Endodermal cell (in vitro differentiated cells): ENCODE results near the gene WDHD1. TPM values are rescaled to one million over a fixed set of nuclear protein-coding genes. Genes with fewer than 3 reads are reported as not detected.
"Not testable (repeated sequence)": the region's sequence is repeated elsewhere in the genome, so short reads cannot be mapped to it uniquely, and the experiment has no call there.

Experiments used
- DNase-seq: peaks from one replicate; pipeline ENCODE4 v3.0.0-alpha.2; 2017
- H3K27ac ChIP-seq: 2 replicates; pipeline ENCODE4 v1.5.1; 2013; ENCODE audit warnings: mild to moderate bottlenecking, low read depth, low read length, moderate library complexity
- H3K27me3 ChIP-seq: 2 replicates; pipeline ENCODE4 v1.6.1; 2013; ENCODE audit warnings: mild to moderate bottlenecking, low read length, moderate library complexity; ENCODE audit not compliant: insufficient read depth, control insufficient read depth, poor library complexity, severe bottlenecking
- H3K36me3 ChIP-seq: 2 replicates; pipeline ENCODE4 v1.7.0; 2013; ENCODE audit warnings: mild to moderate bottlenecking, low read length, moderate library complexity; ENCODE audit not compliant: control insufficient read depth, insufficient read depth
- H3K4me1 ChIP-seq: one replicate; pipeline ENCODE4 v1.7.0; 2013; ENCODE audit warnings: low read length; ENCODE audit not compliant: control insufficient read depth, insufficient read depth
- H3K4me3 ChIP-seq: 2 replicates; pipeline ENCODE4 v1.5.1; 2013; ENCODE audit warnings: mild to moderate bottlenecking, low read length, moderate library complexity
- H3K9ac ChIP-seq: 2 replicates; pipeline ENCODE4 v1.6.1; 2013; ENCODE audit warnings: mild to moderate bottlenecking, low read length, moderate library complexity; ENCODE audit not compliant: poor library complexity, severe bottlenecking; ENCODE audit errors: extremely low read depth
- H3K9me3 ChIP-seq: 2 replicates; pipeline ENCODE4 v1.6.1; 2013; ENCODE audit warnings: mild to moderate bottlenecking, low read length, moderate library complexity; ENCODE audit not compliant: control insufficient read depth
- H3K27ac Mint-ChIP-seq: 2 replicates; pipeline ENCODE4 v1.8.0; 2020; ENCODE audit warnings: mixed read lengths
- H3K27me3 Mint-ChIP-seq: 2 replicates; pipeline ENCODE4 v1.8.0; 2021; ENCODE audit warnings: mild to moderate bottlenecking, mixed read lengths; ENCODE audit not compliant: insufficient read depth
- H3K36me3 Mint-ChIP-seq: 2 replicates; pipeline ENCODE4 v1.8.0; 2020; ENCODE audit warnings: low read depth, mixed read lengths
- H3K4me1 Mint-ChIP-seq: 2 replicates; pipeline ENCODE4 v1.8.0; 2020; ENCODE audit warnings: mixed read lengths
- H3K4me3 Mint-ChIP-seq: 2 replicates; pipeline ENCODE4 v1.8.0; 2020; ENCODE audit warnings: mild to moderate bottlenecking, moderate library complexity, mixed read lengths
- H3K9me3 Mint-ChIP-seq: 2 replicates; pipeline ENCODE4 v1.8.0; 2020; ENCODE audit warnings: mild to moderate bottlenecking, mixed read lengths
- WGBS, 2 experiments: methylation state at CpG; one replicate each; pipeline versions ENCODE4 v1.1.5 to v1.1.7; 2013; ENCODE audit warnings: missing lambda C conversion rate in 2 of 2, mixed read lengths in 1 of 2; ENCODE audit not compliant: insufficient coverage in 1 of 2, insufficient read length in 1 of 2; 5-methylcytosine and 5-hydroxymethylcytosine counted together
- total RNA-seq, 2 donors: library from RNA; stranded (reverse); fragmentation: NEBNext Ultra II Directional in 1 of 2; extraction: Animal tissue kit (Norgen Biotek cat#: 25700) in 1 of 2; gene quantifications; 2 replicates in 1 of 2; 3 replicates in 1 of 2; pipeline ENCODE4 v1.2.1, GENCODE V29; 2021
- TF ChIP-seq, protein P1 (sequence below): fragments of 200-600 bp; sonication (generic); conservative IDR thresholded peaks from 2 replicates; pipeline ENCODE4 v1.5.0; 2021; ENCODE audit warnings: antibody characterized with exemption, mild to moderate bottlenecking

Gene WDHD1
- total RNA-seq, 2 donors from 2014 or later, result 63.4 to 99.3 TPM

DNA sequence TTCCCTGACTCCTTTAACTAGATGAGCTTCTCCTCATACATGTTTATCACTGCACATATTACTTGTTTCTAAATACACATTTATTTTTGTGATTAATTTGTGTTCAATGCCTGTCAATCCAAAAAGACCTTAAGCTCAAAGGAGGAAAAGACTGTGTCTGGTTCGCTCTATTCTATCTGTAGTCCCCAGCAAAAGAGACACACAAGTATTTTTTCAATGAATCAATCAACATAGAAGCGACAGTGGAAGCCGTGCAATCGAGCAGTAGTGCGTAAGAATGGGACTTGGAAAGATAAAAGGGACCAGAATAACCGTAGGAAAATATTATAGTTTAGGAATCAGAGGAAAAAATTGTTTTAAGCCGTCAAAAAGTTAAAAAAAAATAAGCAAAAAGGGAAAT is 951 bp downstream of the WDHD1 start:
- Histone ChIP-seq H3K36me3 (peaks cover 18% of the 10 kb centered on the region), H3K4me3 (peak overlapping the region; percentile 92), H3K4me1 (no peaks in the 10 kb centered on the region), H3K9me3 (no peaks in the 10 kb centered on the region), H3K9ac (peak overlapping the region; percentile 89), H3K27me3 (no peaks in the 10 kb centered on the region), H3K27ac (no peak overlapping the region)
- H3K36me3 Mint-ChIP-seq, result peaks cover 29% of the 10 kb centered on the region
- peaks cover 53% of the 10 kb centered on the region for H3K4me1 Mint-ChIP-seq
- no peaks in the 10 kb centered on the region for H3K27me3 Mint-ChIP-seq
- H3K9me3 Mint-ChIP-seq, result no peaks in the 10 kb centered on the region
- peak overlapping the region; percentile 90 for H3K4me3 Mint-ChIP-seq
- TF ChIP-seq, protein P1, sequence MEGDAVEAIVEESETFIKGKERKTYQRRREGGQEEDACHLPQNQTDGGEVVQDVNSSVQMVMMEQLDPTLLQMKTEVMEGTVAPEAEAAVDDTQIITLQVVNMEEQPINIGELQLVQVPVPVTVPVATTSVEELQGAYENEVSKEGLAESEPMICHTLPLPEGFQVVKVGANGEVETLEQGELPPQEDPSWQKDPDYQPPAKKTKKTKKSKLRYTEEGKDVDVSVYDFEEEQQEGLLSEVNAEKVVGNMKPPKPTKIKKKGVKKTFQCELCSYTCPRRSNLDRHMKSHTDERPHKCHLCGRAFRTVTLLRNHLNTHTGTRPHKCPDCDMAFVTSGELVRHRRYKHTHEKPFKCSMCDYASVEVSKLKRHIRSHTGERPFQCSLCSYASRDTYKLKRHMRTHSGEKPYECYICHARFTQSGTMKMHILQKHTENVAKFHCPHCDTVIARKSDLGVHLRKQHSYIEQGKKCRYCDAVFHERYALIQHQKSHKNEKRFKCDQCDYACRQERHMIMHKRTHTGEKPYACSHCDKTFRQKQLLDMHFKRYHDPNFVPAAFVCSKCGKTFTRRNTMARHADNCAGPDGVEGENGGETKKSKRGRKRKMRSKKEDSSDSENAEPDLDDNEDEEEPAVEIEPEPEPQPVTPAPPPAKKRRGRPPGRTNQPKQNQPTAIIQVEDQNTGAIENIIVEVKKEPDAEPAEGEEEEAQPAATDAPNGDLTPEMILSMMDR, result no peak
- 16 to 40% methylated on average over 6 to 7 of the region's 7 CpGs for WGBS, 2 experiments
- no peak for DNase-seq
- peak overlapping the region; percentile 89 for H3K27ac Mint-ChIP-seq

DNA sequence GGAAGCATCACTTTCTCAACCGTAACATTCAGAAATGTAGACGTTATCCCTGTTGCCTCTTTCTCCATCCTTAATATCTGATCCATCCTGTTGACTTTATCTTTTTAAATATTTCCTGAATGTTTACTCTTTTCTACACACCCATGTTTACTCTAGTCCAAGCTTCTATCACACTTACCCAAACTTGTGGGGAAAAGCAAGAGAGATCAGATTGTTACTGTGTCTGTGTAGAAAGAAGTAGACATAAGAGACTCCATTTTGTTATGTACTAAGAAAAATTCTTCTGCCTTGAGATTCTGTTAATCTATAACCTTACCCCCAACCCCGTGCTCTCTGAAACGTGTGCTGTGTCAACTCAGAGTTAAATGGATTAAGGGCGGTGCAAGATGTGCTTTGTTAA is 2.5 kb downstream of the WDHD1 start:
- H3K27ac ChIP-seq, DNase-seq, H3K27me3 ChIP-seq, H3K27me3 Mint-ChIP-seq, H3K9me3 ChIP-seq, H3K9me3 Mint-ChIP-seq, H3K4me3 ChIP-seq, H3K4me1 ChIP-seq: not testable (repeated sequence)
- 82 to 88% methylated on average over 2 of the region's 5 CpGs for WGBS, 2 experiments
- Mint-ChIP-seq H3K36me3 (peaks cover 41% of the 10 kb centered on the region), H3K4me3 (peak overlapping the region; percentile 90), H3K4me1 (peaks cover 40% of the 10 kb centered on the region), H3K27ac (peak overlapping the region; percentile 47)
- Histone ChIP-seq H3K9ac (peak overlapping the region; percentile 2), H3K36me3 (peaks cover 25% of the 10 kb centered on the region)

DNA sequence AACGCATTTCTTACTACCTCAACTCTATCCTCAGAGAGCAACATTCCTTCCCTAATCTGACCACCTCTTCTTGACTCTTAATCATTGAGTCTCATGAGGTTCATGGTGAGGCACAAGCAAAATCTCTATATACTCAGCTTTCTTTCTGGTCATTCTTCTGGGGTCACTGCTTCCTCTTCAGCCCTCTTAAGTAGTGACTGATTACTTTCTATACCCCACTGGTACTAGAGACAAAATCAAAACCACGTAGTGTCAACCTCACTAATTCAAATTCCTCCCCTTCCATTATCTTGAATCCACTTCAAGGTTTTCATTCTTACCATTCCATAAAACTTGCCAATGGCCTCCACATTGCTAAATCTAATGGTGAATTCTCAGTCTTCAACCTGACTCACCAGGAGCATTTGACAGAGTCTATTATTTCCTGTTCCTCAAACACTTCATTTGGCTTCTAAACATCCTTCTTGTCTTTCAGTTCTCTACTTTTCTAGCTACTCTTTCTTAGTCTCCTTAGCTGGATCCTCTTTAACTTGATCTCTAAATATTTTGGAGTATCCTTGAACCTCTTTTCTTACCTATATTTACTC is 6.8 kb downstream of the WDHD1 start:
- no peaks in the 10 kb centered on the region for H3K27me3 ChIP-seq
- H3K27ac Mint-ChIP-seq, result no peak overlapping the region
- peaks cover 60% of the 10 kb centered on the region for H3K36me3 Mint-ChIP-seq
- peaks cover 37% of the 10 kb centered on the region for H3K36me3 ChIP-seq
- no peak overlapping the region for H3K27ac ChIP-seq
- H3K4me1 ChIP-seq, result no peaks in the 10 kb centered on the region
- no peak overlapping the region for H3K4me3 ChIP-seq
- no peak overlapping the region for H3K4me3 Mint-ChIP-seq
- TF ChIP-seq, protein P1, result no peak
- WGBS, 2 experiments, result 88 to 98% methylated on average over 2 of the region's 2 CpGs
- no peak for DNase-seq
- no peaks in the 10 kb centered on the region for H3K9me3 ChIP-seq
- H3K9me3 Mint-ChIP-seq, result no peaks in the 10 kb centered on the region
- H3K4me1 Mint-ChIP-seq, result peaks cover 14% of the 10 kb centered on the region
- no peaks in the 10 kb centered on the region for H3K27me3 Mint-ChIP-seq
- H3K9ac ChIP-seq, result no peak overlapping the region

DNA sequence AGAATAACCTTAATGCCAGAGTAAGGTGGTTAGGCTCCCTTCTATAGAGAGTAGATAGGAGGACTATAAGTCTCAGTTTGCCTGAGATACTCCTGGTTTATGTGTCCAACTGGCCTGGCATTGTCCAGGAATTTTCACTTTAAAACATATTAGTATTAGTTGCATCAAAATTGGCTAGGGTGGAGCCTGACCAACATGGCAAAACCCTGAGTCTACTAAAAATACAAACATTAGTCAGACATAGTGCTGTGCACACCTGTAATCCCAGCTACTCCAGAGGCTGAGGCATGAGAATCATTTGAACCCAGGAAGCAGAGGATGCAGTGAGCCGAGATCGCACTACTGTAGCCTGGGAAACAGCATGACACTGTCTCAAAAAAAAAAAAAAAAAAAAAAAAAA is 11.9 kb downstream of the WDHD1 start:
- Mint-ChIP-seq H3K4me1 (no peaks in the 10 kb centered on the region), H3K4me3 (no peak overlapping the region), H3K36me3 (peaks cover 49% of the 10 kb centered on the region), H3K27ac (no peak overlapping the region), H3K27me3 (no peaks in the 10 kb centered on the region), H3K9me3 (no peaks in the 10 kb centered on the region)
- H3K4me3 ChIP-seq, result no peak overlapping the region
- TF ChIP-seq, protein P1, result no peak
- DNase-seq, result no peak
- no peak overlapping the region for H3K27ac ChIP-seq
- H3K9ac ChIP-seq, result no peak overlapping the region
- H3K4me1 ChIP-seq, result no peaks in the 10 kb centered on the region
- 73 to 90% methylated on average over 2 of the region's 2 CpGs for WGBS, 2 experiments
- H3K9me3 ChIP-seq, result no peaks in the 10 kb centered on the region
- no peaks in the 10 kb centered on the region for H3K27me3 ChIP-seq
- H3K36me3 ChIP-seq, result peaks cover 44% of the 10 kb centered on the region
